Fibroblast of lung (primary cell): Measurements from ENCODE around the gene AP1G2. TPM values are rescaled to one million over a fixed set of nuclear protein-coding genes. Genes with fewer than 3 reads are reported as not detected.

Experiments used
- DNase-seq, 2 donors: peaks; one replicate each; pipeline versions ENCODE4 v3.0.0 to v3.0.0-alpha.2; 2010; ENCODE audit warnings: low read depth in 2 of 2
- H2AFZ ChIP-seq: 2 replicates; pipeline ENCODE4 v1.5.1; 2012; ENCODE audit warnings: low read length, control low read depth, inconsistent platforms
- H3K27ac ChIP-seq: 2 replicates; pipeline ENCODE4 v1.5.1; 2011; ENCODE audit warnings: low read length, control low read depth; ENCODE audit not compliant: insufficient read depth
- H3K27me3 ChIP-seq: 2 replicates; pipeline ENCODE4 v1.5.1; 2011; ENCODE audit warnings: mild to moderate bottlenecking, low read length; ENCODE audit not compliant: control insufficient read depth, insufficient read depth
- H3K36me3 ChIP-seq: 2 replicates; pipeline ENCODE4 v1.5.1; 2011; ENCODE audit warnings: low read length; ENCODE audit not compliant: control insufficient read depth, insufficient read depth
- H3K4me1 ChIP-seq: 2 replicates; pipeline ENCODE4 v1.5.1; 2011; ENCODE audit warnings: low read length; ENCODE audit not compliant: control insufficient read depth, insufficient read depth; ENCODE audit errors: extremely low read depth
- H3K4me2 ChIP-seq: 2 replicates; pipeline ENCODE4 v1.5.1; 2011; ENCODE audit warnings: low read length, control low read depth; ENCODE audit not compliant: insufficient read depth; ENCODE audit errors: extremely low read depth
- H3K4me3 ChIP-seq, 4 experiments: fragments of 200-600 bp in 1 of 4; sonication (generic) in 1 of 4; replicated peaks in 1 of 4; 2 replicates each; pipeline ENCODE4 v1.5.1; 2011 to 2016; ENCODE audit warnings: low read length in 4 of 4, low read depth in 3 of 4, mild to moderate bottlenecking in 3 of 4, control low read depth in 2 of 4, inconsistent platforms in 1 of 4, mixed read lengths in 1 of 4; ENCODE audit not compliant: insufficient read depth in 1 of 4; ENCODE audit errors: control extremely low read depth in 1 of 4
- H3K79me2 ChIP-seq: 2 replicates; pipeline ENCODE4 v1.5.1; 2012; ENCODE audit warnings: mild to moderate bottlenecking, low read length, inconsistent platforms; ENCODE audit not compliant: control insufficient read depth, insufficient read depth
- H3K9ac ChIP-seq: 2 replicates; pipeline ENCODE4 v1.5.1; 2011; ENCODE audit warnings: mild to moderate bottlenecking, low read length, control low read depth; ENCODE audit not compliant: insufficient read depth
- H3K9me3 ChIP-seq: 2 replicates; pipeline ENCODE4 v1.5.1; 2012; ENCODE audit warnings: low read depth, low read length; ENCODE audit not compliant: control insufficient read depth, insufficient read depth
- H4K20me1 ChIP-seq: 2 replicates; pipeline ENCODE4 v1.5.1; 2011; ENCODE audit warnings: low read length; ENCODE audit not compliant: control insufficient read depth, insufficient read depth; ENCODE audit errors: extremely low read depth
- EZH2 ChIP-seq: IDR thresholded peaks from 2 replicates; pipeline ENCODE4 v1.5.1; 2012; ENCODE audit warnings: low read length, control low read depth, mild to moderate bottlenecking; ENCODE audit errors: missing control alignments
- polyA plus RNA-seq, 2 donors: library from polyadenylated mRNA; depleted of rRNA in 1 of 2; stranded (reverse) in 1 of 2; unstranded in 1 of 2; fragments of >200 nt; gene quantifications; 2 replicates each; pipeline ENCODE4 v1.2.1, GENCODE V29; 2011 to 2012; ENCODE audit warnings: missing spikeins in 1 of 2
- total RNA-seq: library from RNA; depleted of rRNA; stranded (reverse); fragments of >200 nt; gene quantifications from 2 replicates; pipeline ENCODE4 v1.2.1, GENCODE V29; 2014
- TF ChIP-seq, protein P1 (sequence below), 2 donors: IDR thresholded peaks in 1 of 2; conservative IDR thresholded peaks in 1 of 2; 1 replicate in 1 of 2; 2 replicates in 1 of 2; pipeline ENCODE4 v1.5.1; 2011 to 2012; ENCODE audit warnings: low read length in 2 of 2, control low read depth in 1 of 2, inconsistent platforms in 1 of 2, low read depth in 1 of 2, mild to moderate bottlenecking in 1 of 2

Gene AP1G2
- total and polyA plus RNA-seq, 2 donors (not counting 1 experiment from before 2014, with no cell fraction given): 7.9 to 9.2 TPM

DNA sequence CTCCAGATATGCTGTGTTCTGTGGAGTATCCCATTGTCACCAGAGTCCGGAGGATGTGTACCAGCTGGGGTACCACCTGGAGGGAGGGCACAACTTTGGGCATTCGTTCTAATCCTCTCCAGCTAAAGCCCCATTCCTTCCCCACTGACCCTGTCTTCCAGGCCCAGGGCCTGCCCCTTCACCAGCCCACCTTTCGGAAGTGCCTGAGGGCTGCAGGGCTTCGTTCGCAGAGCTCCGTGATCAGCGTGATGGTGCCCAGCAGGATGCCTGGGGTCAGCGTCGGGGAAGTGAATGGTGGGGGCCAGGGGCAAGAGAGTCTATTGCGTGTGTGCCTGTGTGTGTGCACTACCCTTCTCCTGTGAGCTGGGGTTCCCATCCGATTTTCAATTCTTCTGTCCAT is 2.0 kb downstream of the AP1G2 start:
- no peaks in the 10 kb centered on the region for H3K79me2 ChIP-seq
- no peaks in the 10 kb centered on the region for H3K9me3 ChIP-seq
- DNase-seq: no peak
- H3K36me3 ChIP-seq: no peaks in the 10 kb centered on the region
- TF ChIP-seq, protein P1, sequence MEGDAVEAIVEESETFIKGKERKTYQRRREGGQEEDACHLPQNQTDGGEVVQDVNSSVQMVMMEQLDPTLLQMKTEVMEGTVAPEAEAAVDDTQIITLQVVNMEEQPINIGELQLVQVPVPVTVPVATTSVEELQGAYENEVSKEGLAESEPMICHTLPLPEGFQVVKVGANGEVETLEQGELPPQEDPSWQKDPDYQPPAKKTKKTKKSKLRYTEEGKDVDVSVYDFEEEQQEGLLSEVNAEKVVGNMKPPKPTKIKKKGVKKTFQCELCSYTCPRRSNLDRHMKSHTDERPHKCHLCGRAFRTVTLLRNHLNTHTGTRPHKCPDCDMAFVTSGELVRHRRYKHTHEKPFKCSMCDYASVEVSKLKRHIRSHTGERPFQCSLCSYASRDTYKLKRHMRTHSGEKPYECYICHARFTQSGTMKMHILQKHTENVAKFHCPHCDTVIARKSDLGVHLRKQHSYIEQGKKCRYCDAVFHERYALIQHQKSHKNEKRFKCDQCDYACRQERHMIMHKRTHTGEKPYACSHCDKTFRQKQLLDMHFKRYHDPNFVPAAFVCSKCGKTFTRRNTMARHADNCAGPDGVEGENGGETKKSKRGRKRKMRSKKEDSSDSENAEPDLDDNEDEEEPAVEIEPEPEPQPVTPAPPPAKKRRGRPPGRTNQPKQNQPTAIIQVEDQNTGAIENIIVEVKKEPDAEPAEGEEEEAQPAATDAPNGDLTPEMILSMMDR (conservative IDR thresholded peaks at IDR 0.05 in 1 of 2, IDR thresholded peaks at IDR 0.05 in 1 of 2; ENCODE audit: low read depth in 1 of 2, low read length in 2 of 2): no peak
- TF ChIP-seq EZH2: no peak
- H4K20me1 ChIP-seq: no peaks in the 10 kb centered on the region
- no peak overlapping the region for H3K27ac ChIP-seq
- no peak overlapping the region for H3K9ac ChIP-seq
- no peak overlapping the region for H3K4me3 ChIP-seq
- H3K4me2 ChIP-seq: no peak overlapping the region
- no peaks in the 10 kb centered on the region for H3K4me1 ChIP-seq
- no peaks in the 10 kb centered on the region for H3K27me3 ChIP-seq
- no peak overlapping the region for H2AFZ ChIP-seq

DNA sequence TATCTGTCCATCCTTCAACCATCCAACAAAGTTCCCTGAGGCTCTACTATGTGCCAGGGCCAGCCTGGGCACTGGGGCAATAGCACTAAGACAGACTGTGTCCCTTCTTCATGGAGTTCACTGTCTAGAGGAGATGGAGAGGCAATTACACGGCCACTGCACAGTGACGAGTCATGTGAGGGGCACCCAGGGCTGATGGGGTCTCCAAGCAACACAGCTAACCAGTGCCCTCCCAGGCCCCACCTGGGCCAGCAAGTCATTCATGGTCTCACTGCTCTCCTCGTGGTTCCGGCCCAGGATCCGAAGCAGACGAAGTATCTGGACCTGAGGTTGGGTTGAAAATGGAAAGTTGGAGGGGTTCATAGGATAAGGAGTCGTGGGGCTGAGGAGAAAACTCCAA is 2.7 kb downstream of the AP1G2 start:
- H3K9me3 ChIP-seq: no peaks in the 10 kb centered on the region
- no peaks in the 10 kb centered on the region for H3K79me2 ChIP-seq
- H2AFZ ChIP-seq: no peak overlapping the region
- TF ChIP-seq, protein P1 (conservative IDR thresholded peaks at IDR 0.05 in 1 of 2, IDR thresholded peaks at IDR 0.05 in 1 of 2; ENCODE audit: low read depth in 1 of 2, low read length in 2 of 2): no peak
- TF ChIP-seq EZH2: no peak
- no peak overlapping the region for H3K4me3 ChIP-seq
- no peaks in the 10 kb centered on the region for H4K20me1 ChIP-seq
- H3K27me3 ChIP-seq: no peaks in the 10 kb centered on the region
- DNase-seq: no peak
- no peak overlapping the region for H3K9ac ChIP-seq
- no peak overlapping the region for H3K4me2 ChIP-seq
- H3K36me3 ChIP-seq: no peaks in the 10 kb centered on the region
- H3K27ac ChIP-seq: no peak overlapping the region
- no peaks in the 10 kb centered on the region for H3K4me1 ChIP-seq

DNA sequence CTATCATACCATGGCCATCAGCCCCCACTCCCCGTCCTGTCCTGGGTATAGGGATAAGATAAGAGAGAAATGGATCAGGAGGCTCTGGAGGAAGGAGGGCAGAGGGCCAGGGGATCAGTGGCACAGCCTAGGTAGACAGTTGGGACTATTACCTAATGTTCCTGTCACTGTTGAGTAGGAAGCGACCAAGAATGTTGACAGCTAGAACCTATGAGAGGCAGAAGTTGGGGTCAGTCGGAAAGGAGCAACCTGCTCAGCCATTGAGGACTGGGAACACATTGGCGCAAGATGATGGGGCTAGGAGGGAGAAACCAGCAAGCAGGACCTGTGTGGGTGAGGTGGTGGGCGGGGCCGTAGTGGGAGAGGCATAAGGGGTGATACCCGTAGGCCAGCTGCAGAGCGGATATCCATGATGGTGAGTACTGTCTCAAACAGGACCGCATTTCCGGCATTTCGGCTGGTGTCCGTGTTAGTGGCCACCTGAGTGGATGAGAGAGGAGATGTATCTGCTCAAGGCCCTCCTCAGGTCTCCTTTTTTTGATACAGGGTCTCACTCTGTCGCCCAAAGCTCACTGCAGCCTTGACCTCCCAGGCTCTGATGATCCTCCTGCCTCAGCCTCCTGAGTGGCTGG is 3.3 kb downstream of the AP1G2 start:
- Histone ChIP-seq H3K4me3 (no peak overlapping the region), H3K27ac (no peak overlapping the region), H3K79me2 (no peaks in the 10 kb centered on the region), H3K9ac (no peak overlapping the region), H3K9me3 (no peaks in the 10 kb centered on the region), H2AFZ (no peak overlapping the region), H4K20me1 (no peaks in the 10 kb centered on the region), H3K27me3 (no peaks in the 10 kb centered on the region), H3K36me3 (no peaks in the 10 kb centered on the region), H3K4me2 (no peak overlapping the region), H3K4me1 (no peaks in the 10 kb centered on the region)
- DNase-seq: no peak
- no peak for TF ChIP-seq EZH2
- TF ChIP-seq, protein P1 (conservative IDR thresholded peaks at IDR 0.05 in 1 of 2, IDR thresholded peaks at IDR 0.05 in 1 of 2; ENCODE audit: low read depth in 1 of 2, low read length in 2 of 2): no peak
